Stomach (tissue), 4 donors: ENCODE data around the gene PDZRN3.

ENCODE experiments used
- CTCF ChIP-seq, 7 experiments: fragments of 450-650 bp in 4 of 7; fragments of 200-600 bp in 3 of 7; sonication (generic) in 3 of 7; IDR thresholded peaks; one replicate each; pipeline ENCODE4 v1.5.1; 2016 to 2019; ENCODE audit warnings: antibody characterized with exemption in 7 of 7, control low read depth in 2 of 7, mild to moderate bottlenecking in 1 of 7
- POLR2AphosphoS5 ChIP-seq, 3 donors: sonication (generic); formaldehyde crosslinking; IDR thresholded peaks; one replicate each; pipeline ENCODE4 v1.6.1; 2016; ENCODE audit warnings: antibody characterized with exemption in 3 of 3

GRCh38 chr3:73557986-73558726 is 66.6 kb downstream of the PDZRN3 start:
- no peak for TF ChIP-seq CTCF (IDR thresholded peaks at IDR 0.05)
- TF ChIP-seq POLR2AphosphoS5 (IDR thresholded peaks at IDR 0.05), result no peak
